Smooth muscle cell (in vitro differentiated cells): Measurements from ENCODE around the gene HGFAC. TPM values are rescaled to one million over a fixed set of nuclear protein-coding genes. Genes with fewer than 3 reads are reported as not detected.

Source experiments
- DNase-seq: peaks from one replicate; lab custom pipeline; 2025; ENCODE audit not compliant: unreplicated experiment; lab: John Stamatoyannopoulos, UW
- H2AFZ ChIP-seq: fragments of 200-600 bp; sonication (generic); 2 replicates; pipeline ENCODE4 v1.6.0; 2016; ENCODE audit warnings: antibody characterized with exemption, low read depth, mild to moderate bottlenecking
- H3F3A ChIP-seq: fragments of 200-600 bp; sonication (generic); 2 replicates; pipeline ENCODE4 v1.6.0; 2017; ENCODE audit warnings: antibody characterized with exemption, low read depth
- H3K27ac ChIP-seq: fragments of 200-600 bp; sonication (generic); 2 replicates; pipeline ENCODE4 v1.5.1; 2016; ENCODE audit warnings: low read depth, mild to moderate bottlenecking
- H3K27me3 ChIP-seq: fragments of 200-600 bp; sonication (generic); 2 replicates; pipeline ENCODE4 v1.6.1; 2016; ENCODE audit warnings: low read depth, mild to moderate bottlenecking
- H3K36me3 ChIP-seq: fragments of 200-600 bp; sonication (generic); 2 replicates; pipeline ENCODE4 v1.5.1; 2016; ENCODE audit warnings: low read depth
- H3K4me1 ChIP-seq: fragments of 200-600 bp; sonication (generic); 2 replicates; pipeline ENCODE4 v1.5.1; 2016; ENCODE audit warnings: low read depth
- H3K4me2 ChIP-seq: fragments of 200-600 bp; sonication (generic); 2 replicates; pipeline ENCODE4 v1.6.0; 2016; ENCODE audit warnings: mild to moderate bottlenecking
- H3K4me3 ChIP-seq: fragments of 200-600 bp; sonication (generic); 2 replicates; pipeline ENCODE4 v1.5.1; 2016; ENCODE audit warnings: mild to moderate bottlenecking
- H3K79me2 ChIP-seq: fragments of 200-600 bp; sonication (generic); 2 replicates; pipeline ENCODE4 v1.6.0; 2016; ENCODE audit warnings: low read depth, mild to moderate bottlenecking
- H3K9ac ChIP-seq: fragments of 200-600 bp; sonication (generic); 2 replicates; pipeline ENCODE4 v1.6.0; 2016; ENCODE audit warnings: low read depth
- H3K9me3 ChIP-seq: fragments of 200-600 bp; sonication (generic); replicated peaks from 2 replicates; pipeline ENCODE4 v1.5.1; 2016; ENCODE audit warnings: low read depth
- H4K20me1 ChIP-seq: fragments of 200-600 bp; sonication (generic); 2 replicates; pipeline ENCODE4 v1.6.0; 2016; ENCODE audit warnings: low read depth
- CTCF ChIP-seq: fragments of 200-600 bp; sonication (generic); IDR thresholded peaks from 2 replicates; pipeline ENCODE4 v1.5.1; 2017; ENCODE audit warnings: borderline replicate concordance, mild to moderate bottlenecking, antibody characterized with exemption; ENCODE audit not compliant: insufficient read depth, poor library complexity, severe bottlenecking
- WGBS: methylation state at CpG from one replicate; pipeline ENCODE4 v1.1.7; 2016; ENCODE audit warnings: low lambda C conversion rate; 5-methylcytosine and 5-hydroxymethylcytosine counted together
- polyA plus RNA-seq: library from polyadenylated mRNA; unstranded; fragments of >200 nt; fragmentation: Nextera tagmentation; extraction: Ambion mirVana; gene quantifications from 2 replicates; pipeline ENCODE4 v1.2.1, GENCODE V29; 2016
- total RNA-seq: library from RNA; depleted of rRNA; stranded (reverse); fragments of >200 nt; gene quantifications from 2 replicates; pipeline ENCODE4 v1.2.3, GENCODE V29; 2014

The HGFAC gene
- total and polyA plus RNA-seq, 2 experiments from 2014 or later: 0.58 TPM; not detected in 1

- no peaks in the 10 kb centered on the region for H3K9me3 ChIP-seq
- H4K20me1 ChIP-seq: no peaks in the 10 kb centered on the region
- no peak for TF ChIP-seq CTCF
- no peak for DNase-seq
- H3K27ac ChIP-seq: no peak overlapping the region
- no peaks in the 10 kb centered on the region for H3K27me3 ChIP-seq
- no peaks in the 10 kb centered on the region for H3K79me2 ChIP-seq
- no peak overlapping the region for H2AFZ ChIP-seq
- H3F3A ChIP-seq: peaks cover 3% of the 10 kb centered on the region
- no peaks in the 10 kb centered on the region for H3K36me3 ChIP-seq
- H3K4me1 ChIP-seq: peaks cover 20% of the 10 kb centered on the region
- H3K9ac ChIP-seq: no peak overlapping the region
- 77% methylated on average over 15 of the region's 23 CpGs for WGBS
- H3K4me2 ChIP-seq: no peak overlapping the region
- no peak overlapping the region for H3K4me3 ChIP-seq
Measured at GRCh38 chr4:3477750-3478430, 36.1 kb downstream of the HGFAC start.

GRCh38 chr4:3478446-3479357 is 36.9 kb downstream of the HGFAC start:
- H3K27me3 ChIP-seq: no peaks in the 10 kb centered on the region
- no peak overlapping the region for H2AFZ ChIP-seq
- no peaks in the 10 kb centered on the region for H3K36me3 ChIP-seq
- no peak overlapping the region for H3K27ac ChIP-seq
- H3K4me3 ChIP-seq: no peak overlapping the region
- TF ChIP-seq CTCF: no peak
- 90% methylated on average over 35 of the region's 35 CpGs for WGBS
- H3K9ac ChIP-seq: no peak overlapping the region
- H4K20me1 ChIP-seq: no peaks in the 10 kb centered on the region
- H3F3A ChIP-seq: peaks cover 3% of the 10 kb centered on the region
- H3K4me2 ChIP-seq: no peak overlapping the region
- no peak for DNase-seq
- peaks cover 20% of the 10 kb centered on the region for H3K4me1 ChIP-seq
- no peaks in the 10 kb centered on the region for H3K9me3 ChIP-seq
- no peaks in the 10 kb centered on the region for H3K79me2 ChIP-seq

GRCh38 chr4:3479358-3480101 is 37.8 kb downstream of the HGFAC start:
- H3K9me3 ChIP-seq: no peaks in the 10 kb centered on the region
- no peak overlapping the region for H3K4me2 ChIP-seq
- no peak for TF ChIP-seq CTCF
- H3K4me3 ChIP-seq: no peak overlapping the region
- peaks cover 3% of the 10 kb centered on the region for H3F3A ChIP-seq
- H3K79me2 ChIP-seq: no peaks in the 10 kb centered on the region
- peaks cover 20% of the 10 kb centered on the region for H3K4me1 ChIP-seq
- 93% methylated on average over 25 of the region's 25 CpGs for WGBS
- no peak for DNase-seq
- no peaks in the 10 kb centered on the region for H3K27me3 ChIP-seq
- no peaks in the 10 kb centered on the region for H3K36me3 ChIP-seq
- H4K20me1 ChIP-seq: no peaks in the 10 kb centered on the region
- no peak overlapping the region for H3K9ac ChIP-seq
- no peak overlapping the region for H2AFZ ChIP-seq
- no peak overlapping the region for H3K27ac ChIP-seq
